Kidney (tissue), 14 donors: ENCODE data around the gene SAP130. TPM values are rescaled to one million over a fixed set of nuclear protein-coding genes. Genes with fewer than 3 reads are reported as not detected.

ENCODE experiments used
- DNase-seq, 5 donors: peaks; one replicate each; pipeline ENCODE4 v3.0.0-alpha.2; 2013 to 2020
- FAIRE-seq: peaks from 2 replicates; lab custom pipeline; 2012; peaks lifted over from hg19 to GRCh38; lab: Jason Lieb, UNC
- H3K27ac ChIP-seq, 2 donors: one replicate each; pipeline ENCODE4 v1.7.0; 2013; ENCODE audit warnings: low read depth in 2 of 2, low read length in 2 of 2, inconsistent platforms in 1 of 2
- H3K27me3 ChIP-seq: one replicate; pipeline ENCODE4 v1.7.1; 2013; ENCODE audit warnings: low read length, inconsistent platforms; ENCODE audit not compliant: control insufficient read depth, insufficient read depth
- H3K36me3 ChIP-seq, 3 donors: one replicate each; pipeline versions ENCODE4 v1.7.0 to v1.7.1; 2013; ENCODE audit warnings: low read length in 3 of 3, control low read depth in 1 of 3, inconsistent platforms in 1 of 3; ENCODE audit not compliant: insufficient read depth in 3 of 3, control insufficient read depth in 2 of 3
- H3K4me1 ChIP-seq, 3 donors: one replicate each; pipeline versions ENCODE4 v1.7.0 to v1.7.1; 2013; ENCODE audit warnings: low read length in 3 of 3, inconsistent platforms in 1 of 3, low read depth in 1 of 3; ENCODE audit not compliant: control insufficient read depth in 2 of 3, insufficient read depth in 2 of 3
- H3K4me3 ChIP-seq, 3 donors: one replicate each; pipeline versions ENCODE4 v1.7.0 to v1.8.1; 2013; ENCODE audit warnings: low read length in 3 of 3, control low read depth in 1 of 3, inconsistent platforms in 1 of 3
- H3K9ac ChIP-seq, 3 donors: one replicate each; pipeline versions ENCODE4 v1.7.0 to v1.7.1; 2013; ENCODE audit warnings: low read length in 3 of 3, control low read depth in 1 of 3, inconsistent platforms in 1 of 3
- H3K9me3 ChIP-seq, 3 donors: one replicate each; pipeline versions ENCODE4 v1.7.0 to v1.7.1; 2013; ENCODE audit warnings: low read length in 3 of 3, control low read depth in 1 of 3, inconsistent platforms in 1 of 3; ENCODE audit not compliant: control insufficient read depth in 2 of 3, insufficient read depth in 1 of 3
- CTCF ChIP-seq: IDR thresholded peaks from 3 replicates; pipeline ENCODE4 v1.5.1; 2012; ENCODE audit warnings: mild to moderate bottlenecking, moderate library complexity, borderline replicate concordance; ENCODE audit not compliant: insufficient read depth; ENCODE audit errors: extremely low read depth
- intact Hi-C: fragments of 100-400 bp; cut with DNase I; formaldehyde crosslinking; loops from one replicate; pipeline ENCODE4 v1.11.1; 2022
- polyA plus RNA-seq: library from polyadenylated mRNA; stranded (reverse); fragments of 350-450 nt; fragmentation: Illumina TruSeq; extraction: RNeasy Lipid Tissue Mini Kit (QIAGEN cat#74804); gene quantifications from one replicate; pipeline ENCODE4 v1.2.3, GENCODE V29; 2014; ENCODE audit warnings: low read depth, low replicate concordance; ENCODE audit not compliant: insufficient read depth
- total RNA-seq: library from RNA; stranded (reverse); fragmentation: NEBNext Ultra II Directional; extraction: Animal tissue kit (Norgen Biotek cat#: 25700); gene quantifications from one replicate; pipeline ENCODE4 v1.2.1, GENCODE V29; 2021
- donor health status: control.
- donor health status: control.
- donor health status: control.
- donor health status: control.
- donor health status: control.
- donor health status: DM: yes; HTN: yes; CAD: no.
- donor health status: Normal renal cell carcinoma (clear cell type).

The SAP130 gene
- total and polyA plus RNA-seq, 2 donors from 2014 or later = 6.2 to 17.5 TPM

GRCh38 chr2:127950264-127950663, 77.6 kb downstream of the SAP130 start:
- H3K36me3 ChIP-seq = peaks cover 9 to 46% (median 20%) of the 10 kb centered on the region in 3 donors
- no peak for FAIRE-seq
- no peak overlapping the region for H3K9ac ChIP-seq
- H3K27me3 ChIP-seq = no peaks in the 10 kb centered on the region
- intact Hi-C loops = no loop called here
- H3K9me3 ChIP-seq = no peaks in the 10 kb centered on the region
- no peak overlapping the region for H3K4me3 ChIP-seq
- no peak overlapping the region for H3K27ac ChIP-seq
- H3K4me1 ChIP-seq = no peaks in the 10 kb centered on the region
- DNase-seq = no peak
- TF ChIP-seq CTCF = no peak

GRCh38 chr2:127945281-127945680, 82.6 kb downstream of the SAP130 start:
- H3K27ac ChIP-seq = no peak overlapping the region
- H3K27me3 ChIP-seq = no peaks in the 10 kb centered on the region
- DNase-seq (no peak), FAIRE-seq (no peak)
- no peak for TF ChIP-seq CTCF
- H3K9me3 ChIP-seq = no peaks in the 10 kb centered on the region
- H3K9ac ChIP-seq = no peak overlapping the region
- intact Hi-C loops = no loop called here
- no peaks in the 10 kb centered on the region for H3K4me1 ChIP-seq
- H3K36me3 ChIP-seq = peaks cover 11 to 59% (median 35%) of the 10 kb centered on the region in 3 donors
- H3K4me3 ChIP-seq = no peak overlapping the region

GRCh38 chr2:127943186-127943585, 84.7 kb downstream of the SAP130 start:
- FAIRE-seq (no peak), DNase-seq (no peak)
- Histone ChIP-seq H3K27ac (no peak overlapping the region), H3K36me3 (peaks cover 9 to 44% (median 26%) of the 10 kb centered on the region in 3 donors), H3K9me3 (no peaks in the 10 kb centered on the region), H3K4me3 (no peak overlapping the region), H3K27me3 (no peaks in the 10 kb centered on the region), H3K9ac (no peak overlapping the region), H3K4me1 (no peaks in the 10 kb centered on the region)
- no peak for TF ChIP-seq CTCF
- intact Hi-C loops = no loop called here

GRCh38 chr2:127942002-127942401, 85.9 kb downstream of the SAP130 start:
- peaks cover 9 to 37% (median 23%) of the 10 kb centered on the region in 3 donors for H3K36me3 ChIP-seq
- no peaks in the 10 kb centered on the region for H3K4me1 ChIP-seq
- no peaks in the 10 kb centered on the region for H3K27me3 ChIP-seq
- FAIRE-seq (no peak), DNase-seq (no peak)
- H3K27ac ChIP-seq = no peak overlapping the region
- intact Hi-C loops = no loop called here
- H3K4me3 ChIP-seq = no peak overlapping the region
- H3K9me3 ChIP-seq = no peaks in the 10 kb centered on the region
- H3K9ac ChIP-seq = no peak overlapping the region
- no peak for TF ChIP-seq CTCF
